ENCODE data around the gene TERC. TPM values are rescaled to one million over a fixed set of nuclear protein-coding genes. Genes with fewer than 3 reads are reported as not detected.

TERC gene
- under 1 TPM; 0.14 to 0.59 TPM for polyA plus RNA-seq

DNA sequence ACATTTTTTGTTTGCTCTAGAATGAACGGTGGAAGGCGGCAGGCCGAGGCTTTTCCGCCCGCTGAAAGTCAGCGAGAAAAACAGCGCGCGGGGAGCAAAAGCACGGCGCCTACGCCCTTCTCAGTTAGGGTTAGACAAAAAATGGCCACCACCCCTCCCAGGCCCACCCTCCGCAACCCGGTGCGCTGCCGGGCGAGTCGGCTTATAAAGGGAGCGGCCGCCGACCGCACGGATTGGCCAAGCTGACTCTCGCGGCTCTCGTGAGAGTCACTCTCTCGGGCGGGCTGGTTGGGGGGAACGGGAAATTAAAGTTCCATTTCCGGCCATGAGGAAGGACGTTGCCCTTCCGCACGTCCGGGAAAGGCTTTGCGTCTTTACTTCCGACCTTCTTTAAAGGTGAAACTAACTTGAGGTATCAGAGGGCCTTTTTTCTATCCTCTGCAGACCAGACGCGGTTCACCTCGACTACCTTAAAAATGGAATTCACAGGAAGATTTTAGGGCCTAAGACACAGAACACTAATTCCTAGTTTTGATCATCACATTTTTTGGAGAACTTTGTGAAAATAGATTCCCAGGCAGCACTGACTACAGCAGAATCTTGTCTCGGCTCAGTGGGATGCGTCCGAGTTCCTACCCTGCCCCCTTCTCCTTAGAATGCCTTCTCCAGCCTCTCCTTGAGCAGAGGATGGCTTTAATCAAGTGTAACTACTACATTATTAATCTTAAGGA, at the start of gene TERC:
Gene TERC, minus strand, starts transcription at position 179 of the 731 bp plus-strand sequence.
- Histone ChIP-seq H3K9me3 (ENCODE audit: control insufficient read depth in 2 of 2, insufficient read depth in 1 of 2, low read depth in 1 of 2, low read length in 1 of 2) (no peaks in the 10 kb centered on the region), H3K4me1 (ENCODE audit: control insufficient read depth in 2 of 2, insufficient read depth in 2 of 2, low read length in 1 of 2) (peaks cover 0 to 3% of the 10 kb centered on the region in 2 donors), H3K27me3 (ENCODE audit: control insufficient read depth in 1 of 2, insufficient read depth in 2 of 2, low read length in 2 of 2) (no peaks in the 10 kb centered on the region), H3K27ac (ENCODE audit: low read depth in 2 of 2, low read length in 1 of 2) (peak within 1 kb of the TSS; percentile 98 to 99), H3K36me3 (ENCODE audit: control insufficient read depth in 2 of 2, insufficient read depth in 2 of 2, low read length in 1 of 2) (no peaks in the 10 kb centered on the region), H3K4me3 (ENCODE audit: low read depth in 1 of 2, low read length in 2 of 2) (peak within 1 kb of the TSS; percentile 78 to 90)
- 6 to 7% methylated on average over 42 of the region's 42 CpGs for WGBS, 2 donors

DNA sequence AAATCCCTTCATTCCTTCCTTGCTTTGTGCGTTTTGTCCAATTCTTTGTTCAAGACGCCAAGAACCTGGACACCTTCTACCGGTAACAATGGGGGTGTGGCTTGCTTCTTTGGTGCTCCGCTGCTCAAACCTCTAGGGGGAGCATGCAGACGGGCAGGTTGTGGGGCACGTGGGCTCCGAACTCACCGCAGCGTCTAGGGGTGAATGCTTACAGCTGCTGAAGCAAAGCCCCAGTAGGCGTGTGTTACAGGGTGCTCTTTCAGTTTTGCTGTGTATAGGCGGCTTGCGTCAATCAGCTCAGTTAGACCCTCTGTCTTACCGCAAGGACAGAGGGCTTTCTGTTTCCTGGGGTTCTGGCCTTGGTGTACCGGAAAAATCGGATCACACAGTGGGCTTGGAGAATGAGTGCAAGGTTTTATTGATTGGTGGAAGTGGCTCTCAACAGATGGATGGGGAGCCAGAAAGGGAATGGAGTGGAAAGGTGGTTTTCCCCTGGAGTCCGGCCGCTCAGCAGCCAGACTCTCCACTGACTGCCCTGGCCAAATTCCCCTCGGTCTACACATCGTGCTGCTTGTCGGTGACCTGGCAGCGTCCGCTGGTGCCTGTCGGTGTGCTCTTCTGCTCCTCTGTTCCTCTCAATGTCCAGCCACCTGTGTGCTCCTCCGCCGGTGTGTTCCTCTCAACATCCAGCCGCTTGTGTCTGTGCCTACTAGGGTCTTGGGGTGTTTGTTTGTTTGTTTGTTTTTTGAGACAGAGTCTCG, 49.1 kb upstream of the TERC start:
- no peaks in the 10 kb centered on the region for H3K36me3 ChIP-seq (ENCODE audit: control insufficient read depth in 2 of 2, insufficient read depth in 2 of 2, low read length in 1 of 2)
- H3K4me1 ChIP-seq (ENCODE audit: control insufficient read depth in 2 of 2, insufficient read depth in 2 of 2, low read length in 1 of 2) = peaks cover 0 to 5% of the 10 kb centered on the region in 2 donors
- H3K4me3 ChIP-seq (ENCODE audit: low read depth in 1 of 2, low read length in 2 of 2) = peak overlapping the region; percentile 3 to 24
- H3K9me3 ChIP-seq (ENCODE audit: control insufficient read depth in 2 of 2, insufficient read depth in 1 of 2, low read depth in 1 of 2, low read length in 1 of 2) = no peaks in the 10 kb centered on the region
- peak overlapping the region in 1 of 2 donors; percentile 18 for H3K27ac ChIP-seq (ENCODE audit: low read depth in 2 of 2, low read length in 1 of 2)
- peaks cover 0 to 2% of the 10 kb centered on the region in 2 donors for H3K27me3 ChIP-seq (ENCODE audit: control insufficient read depth in 1 of 2, insufficient read depth in 2 of 2, low read length in 2 of 2)
- WGBS, 2 donors = 61 to 64% methylated on average over 27 of the region's 27 CpGs

DNA sequence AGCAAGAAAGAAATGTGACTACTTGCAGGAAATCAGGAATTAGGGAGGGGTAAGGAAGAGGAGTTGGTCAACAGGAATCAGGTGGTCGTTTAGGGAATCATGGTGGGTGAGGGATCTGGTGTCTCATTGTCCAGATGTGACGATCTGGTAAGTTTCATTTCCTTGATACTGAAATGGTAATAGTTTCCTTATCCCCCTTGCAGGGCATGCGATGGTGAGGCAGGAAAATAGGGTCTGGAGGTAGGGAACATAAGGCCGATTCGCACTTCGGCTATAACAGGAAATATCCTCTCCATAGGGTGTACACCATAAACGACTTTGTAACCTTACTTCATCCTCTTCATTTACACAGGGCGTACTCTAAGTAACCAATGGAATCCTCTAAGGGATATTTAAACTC, 48.4 kb upstream of the TERC start:
- Histone ChIP-seq H3K27me3 (ENCODE audit: control insufficient read depth in 1 of 2, insufficient read depth in 2 of 2, low read length in 2 of 2) (peaks cover 0 to 2% of the 10 kb centered on the region in 2 donors), H3K36me3 (ENCODE audit: control insufficient read depth in 2 of 2, insufficient read depth in 2 of 2, low read length in 1 of 2) (no peaks in the 10 kb centered on the region), H3K4me1 (ENCODE audit: control insufficient read depth in 2 of 2, insufficient read depth in 2 of 2, low read length in 1 of 2) (peaks cover 0 to 5% of the 10 kb centered on the region in 2 donors), H3K9me3 (ENCODE audit: control insufficient read depth in 2 of 2, insufficient read depth in 1 of 2, low read depth in 1 of 2, low read length in 1 of 2) (no peaks in the 10 kb centered on the region), H3K27ac (ENCODE audit: low read depth in 2 of 2, low read length in 1 of 2) (no peak overlapping the region), H3K4me3 (ENCODE audit: low read depth in 1 of 2, low read length in 2 of 2) (peak overlapping the region in 1 of 2 donors; percentile 24)
- 47 to 60% methylated on average over 8 of the region's 8 CpGs for WGBS, 2 donors

DNA sequence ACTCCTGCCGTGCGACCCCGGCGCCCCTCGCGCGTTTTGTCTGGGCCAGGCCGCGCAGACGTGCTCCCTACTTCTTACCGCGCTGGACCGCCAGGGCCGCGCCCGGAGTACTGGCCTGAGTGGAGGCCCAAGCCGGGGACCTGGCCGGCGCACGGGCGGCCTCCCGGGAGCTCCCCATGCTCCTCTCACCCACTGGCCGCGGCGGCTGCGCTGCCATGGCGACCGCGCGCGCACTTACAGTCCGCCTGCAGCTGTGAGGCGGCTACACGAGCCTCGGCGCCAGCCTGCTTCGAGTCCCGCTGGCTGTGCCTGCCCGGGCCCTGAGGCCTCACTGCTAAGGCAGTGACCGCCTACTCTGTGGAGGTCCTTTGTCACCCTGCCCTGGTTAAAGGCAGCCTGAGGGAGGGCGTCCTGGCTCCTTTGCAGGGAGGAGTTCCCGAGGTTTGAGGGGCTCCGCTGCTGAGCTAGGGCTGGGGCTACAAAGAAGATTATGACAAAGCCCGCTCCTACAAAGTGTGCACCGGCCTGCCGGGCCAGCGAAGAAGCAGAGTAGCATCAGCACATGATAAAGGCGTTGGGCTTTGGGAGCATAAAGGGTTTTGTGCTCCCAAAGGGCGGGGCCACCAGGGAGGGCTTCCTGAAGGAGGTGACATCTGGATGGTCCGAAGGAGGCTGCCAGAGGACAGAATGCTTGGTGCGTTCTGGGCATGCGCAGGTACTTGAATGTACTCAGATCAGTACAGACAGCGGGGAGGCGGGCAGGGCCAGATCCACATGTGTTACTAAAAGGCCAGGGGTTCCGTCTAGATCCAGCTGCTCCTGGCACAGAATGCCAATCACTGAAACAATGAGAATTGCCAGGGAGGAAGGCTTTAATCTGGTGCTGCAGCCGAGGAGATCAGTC, 47.7 kb upstream of the TERC start, which contains the start of the genes LRRC34 and LRRIQ4:
Gene LRRC34, minus strand, starts transcription at position 573 of the 904 bp plus-strand sequence. Its CDS starts 356 bp downstream, at position 217.
Gene LRRIQ4, plus strand, starts transcription at position 539 of the 904 bp plus-strand sequence. CDS start 9,052 bp downstream, outside the sequence.
- H3K27me3 ChIP-seq (ENCODE audit: control insufficient read depth in 1 of 2, insufficient read depth in 2 of 2, low read length in 2 of 2) = no peaks in the 10 kb centered on the region
- H3K27ac ChIP-seq (ENCODE audit: low read depth in 2 of 2, low read length in 1 of 2) = peak within 1 kb of the TSS; percentile 22 to 42
- no peaks in the 10 kb centered on the region for H3K9me3 ChIP-seq (ENCODE audit: control insufficient read depth in 2 of 2, insufficient read depth in 1 of 2, low read depth in 1 of 2, low read length in 1 of 2)
- no peaks in the 10 kb centered on the region for H3K36me3 ChIP-seq (ENCODE audit: control insufficient read depth in 2 of 2, insufficient read depth in 2 of 2, low read length in 1 of 2)
- WGBS, 2 donors = 5 to 8% methylated on average over 48 to 56 of the region's 56 CpGs
- H3K4me3 ChIP-seq (ENCODE audit: low read depth in 1 of 2, low read length in 2 of 2) = peak within 1 kb of the TSS; percentile 51 to 58
- peaks cover 0 to 5% of the 10 kb centered on the region in 2 donors for H3K4me1 ChIP-seq (ENCODE audit: control insufficient read depth in 2 of 2, insufficient read depth in 2 of 2, low read length in 1 of 2)

DNA sequence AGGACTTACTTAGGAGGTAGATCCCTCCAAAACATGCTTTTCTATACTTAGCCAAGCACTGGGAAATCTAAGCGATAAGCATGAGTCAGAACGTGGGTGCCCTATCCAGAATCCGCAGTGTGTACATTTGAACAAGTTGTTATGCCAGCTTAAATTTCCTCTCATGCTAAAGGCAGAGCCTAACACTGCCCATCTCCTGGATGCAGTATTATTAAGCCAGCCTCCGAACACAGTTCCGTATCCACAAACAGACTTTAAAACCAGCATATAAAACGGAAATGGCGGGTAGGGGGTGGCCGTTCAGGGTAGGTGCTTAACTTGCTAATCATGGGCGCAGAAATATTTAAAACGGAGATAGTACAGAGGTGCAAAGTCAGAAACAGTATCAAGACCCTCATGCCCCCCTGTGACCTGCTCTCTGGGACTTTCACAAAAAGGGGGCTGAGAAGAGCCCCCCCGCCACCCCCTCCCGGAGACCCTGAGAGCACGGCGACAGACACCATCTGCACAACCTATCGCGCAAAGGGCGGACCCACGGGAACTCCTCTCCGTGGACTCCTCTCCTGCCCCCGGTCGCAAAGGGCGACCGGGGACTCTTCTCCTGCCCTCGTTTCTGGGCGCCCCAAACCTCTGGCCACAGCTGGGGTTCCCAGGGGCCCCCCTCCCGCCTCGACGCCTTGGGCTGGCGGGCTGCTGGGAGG, 46.9 kb upstream of the TERC start:
- H3K4me3 ChIP-seq (ENCODE audit: low read depth in 1 of 2, low read length in 2 of 2) = peak overlapping the region; percentile 51 to 58
- WGBS, 2 donors = 3% methylated on average over 29 of the region's 29 CpGs
- H3K27me3 ChIP-seq (ENCODE audit: control insufficient read depth in 1 of 2, insufficient read depth in 2 of 2, low read length in 2 of 2) = no peaks in the 10 kb centered on the region
- H3K36me3 ChIP-seq (ENCODE audit: control insufficient read depth in 2 of 2, insufficient read depth in 2 of 2, low read length in 1 of 2) = no peaks in the 10 kb centered on the region
- H3K9me3 ChIP-seq (ENCODE audit: control insufficient read depth in 2 of 2, insufficient read depth in 1 of 2, low read depth in 1 of 2, low read length in 1 of 2) = no peaks in the 10 kb centered on the region
- H3K27ac ChIP-seq (ENCODE audit: low read depth in 2 of 2, low read length in 1 of 2) = peak overlapping the region; percentile 22 to 42
- H3K4me1 ChIP-seq (ENCODE audit: control insufficient read depth in 2 of 2, insufficient read depth in 2 of 2, low read length in 1 of 2) = peaks cover 0 to 5% of the 10 kb centered on the region in 2 donors

DNA sequence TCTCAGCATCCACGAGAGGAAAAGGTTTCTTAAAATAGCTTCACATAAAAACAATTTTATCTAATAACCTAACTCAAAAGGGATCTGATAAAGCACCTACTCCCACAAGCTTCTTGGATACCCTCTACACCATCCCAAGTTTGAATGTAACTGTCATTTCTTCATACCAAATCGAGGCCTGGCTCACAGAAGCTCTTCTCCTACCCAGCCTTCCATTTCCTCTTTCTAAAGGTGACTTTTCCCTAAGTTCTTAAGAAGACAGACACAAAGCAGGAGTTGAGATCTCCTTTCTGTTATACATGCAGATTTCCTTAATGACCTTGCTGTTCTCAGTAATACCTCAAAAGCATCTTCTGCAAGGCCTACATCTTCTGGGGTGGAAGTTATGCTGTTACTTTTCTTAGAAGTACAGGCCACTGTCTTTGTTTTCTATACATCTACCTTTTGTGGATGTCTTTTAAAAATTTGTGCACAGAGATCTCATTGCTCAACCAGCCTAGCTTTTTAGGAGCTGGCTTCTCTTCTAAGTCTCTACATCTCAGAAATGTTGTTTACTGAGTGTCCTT, 44.5 kb upstream of the TERC start:
- H3K27ac ChIP-seq (ENCODE audit: low read depth in 2 of 2, low read length in 1 of 2) = no peak overlapping the region
- no peaks in the 10 kb centered on the region for H3K27me3 ChIP-seq (ENCODE audit: control insufficient read depth in 1 of 2, insufficient read depth in 2 of 2, low read length in 2 of 2)
- no peaks in the 10 kb centered on the region for H3K36me3 ChIP-seq (ENCODE audit: control insufficient read depth in 2 of 2, insufficient read depth in 2 of 2, low read length in 1 of 2)
- peaks cover 0 to 5% of the 10 kb centered on the region in 2 donors for H3K4me1 ChIP-seq (ENCODE audit: control insufficient read depth in 2 of 2, insufficient read depth in 2 of 2, low read length in 1 of 2)
- no peak overlapping the region for H3K4me3 ChIP-seq (ENCODE audit: low read depth in 1 of 2, low read length in 2 of 2)
- H3K9me3 ChIP-seq (ENCODE audit: control insufficient read depth in 2 of 2, insufficient read depth in 1 of 2, low read depth in 1 of 2, low read length in 1 of 2) = no peaks in the 10 kb centered on the region
- 54 to 56% methylated on average over 2 of the region's 2 CpGs for WGBS, 2 donors

DNA sequence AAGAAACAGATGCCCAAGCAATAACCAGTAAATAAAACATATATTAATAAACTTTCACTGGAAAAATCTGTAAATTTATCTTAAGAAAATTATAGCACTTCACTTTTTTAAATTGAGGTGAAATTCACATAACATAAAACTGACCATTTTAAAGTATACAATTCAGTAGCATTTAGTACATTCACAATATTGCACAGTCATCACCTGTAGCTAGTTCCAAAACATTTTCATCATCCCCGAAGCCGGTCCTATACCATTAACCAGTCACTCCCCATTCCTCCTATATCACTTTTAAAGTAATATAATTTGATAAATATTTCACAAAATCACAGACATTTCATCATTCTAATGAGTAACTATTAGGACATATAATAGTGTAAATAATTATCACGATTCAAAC, 39.8 kb upstream of the TERC start:
- Histone ChIP-seq H3K4me1 (ENCODE audit: control insufficient read depth in 2 of 2, insufficient read depth in 2 of 2, low read length in 1 of 2) (no peaks in the 10 kb centered on the region), H3K27ac (ENCODE audit: low read depth in 2 of 2, low read length in 1 of 2) (no peak overlapping the region), H3K9me3 (ENCODE audit: control insufficient read depth in 2 of 2, insufficient read depth in 1 of 2, low read depth in 1 of 2, low read length in 1 of 2) (no peaks in the 10 kb centered on the region), H3K27me3 (ENCODE audit: control insufficient read depth in 1 of 2, insufficient read depth in 2 of 2, low read length in 2 of 2) (no peaks in the 10 kb centered on the region), H3K4me3 (ENCODE audit: low read depth in 1 of 2, low read length in 2 of 2) (no peak overlapping the region), H3K36me3 (ENCODE audit: control insufficient read depth in 2 of 2, insufficient read depth in 2 of 2, low read length in 1 of 2) (no peaks in the 10 kb centered on the region)
- 90 to 93% methylated on average over 3 of the region's 3 CpGs for WGBS, 2 donors

DNA sequence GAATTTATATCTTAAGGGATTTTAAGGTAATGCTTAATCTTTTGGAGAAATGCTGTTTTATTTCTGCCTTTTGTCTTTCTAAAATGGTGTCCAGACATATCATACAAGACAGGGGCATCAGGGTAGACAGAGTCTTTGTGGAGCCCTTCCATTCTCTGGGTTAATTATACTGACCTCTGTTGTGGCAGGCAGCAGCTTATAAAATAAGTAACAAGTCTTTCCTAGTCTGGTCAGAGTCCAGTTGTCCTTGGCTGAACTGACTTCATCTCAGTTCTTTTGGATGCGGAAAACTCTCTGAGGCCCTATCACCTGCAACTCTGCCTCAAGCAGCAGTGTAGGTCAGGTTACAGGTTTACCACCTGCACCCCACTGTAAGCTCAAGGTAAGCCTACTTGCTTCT, 27.5 kb upstream of the TERC start:
- Histone ChIP-seq H3K4me1 (ENCODE audit: control insufficient read depth in 2 of 2, insufficient read depth in 2 of 2, low read length in 1 of 2) (no peaks in the 10 kb centered on the region), H3K36me3 (ENCODE audit: control insufficient read depth in 2 of 2, insufficient read depth in 2 of 2, low read length in 1 of 2) (peaks cover 0 to 4% of the 10 kb centered on the region in 2 donors), H3K4me3 (ENCODE audit: low read depth in 1 of 2, low read length in 2 of 2) (no peak overlapping the region), H3K9me3 (ENCODE audit: control insufficient read depth in 2 of 2, insufficient read depth in 1 of 2, low read depth in 1 of 2, low read length in 1 of 2) (no peaks in the 10 kb centered on the region), H3K27me3 (ENCODE audit: control insufficient read depth in 1 of 2, insufficient read depth in 2 of 2, low read length in 2 of 2) (no peaks in the 10 kb centered on the region), H3K27ac (ENCODE audit: low read depth in 2 of 2, low read length in 1 of 2) (no peak overlapping the region)
- WGBS, 2 donors = 89 to 99% methylated on average over 1 of the region's 1 CpG
